Cardiac fibroblast (primary cell): ENCODE results near the gene SPTLC2.

Source experiments
- DNase-seq, 2 donors: peaks; one replicate each; pipeline versions ENCODE4 v3.0.0 to v3.0.0-alpha.2; 2010; ENCODE audit warnings: low read depth in 2 of 2
- H3K4me3 ChIP-seq, 2 donors: replicated peaks in 1 of 2; 1 replicate in 1 of 2; 2 replicates in 1 of 2; pipeline ENCODE4 v1.5.1; 2011; ENCODE audit warnings: low read depth in 2 of 2, low read length in 2 of 2, mild to moderate bottlenecking in 2 of 2, moderate library complexity in 1 of 2
- CTCF ChIP-seq: IDR thresholded peaks from one replicate; pipeline ENCODE4 v1.5.1; 2011; ENCODE audit warnings: low read depth, mild to moderate bottlenecking, low read length, inconsistent platforms

SPTLC2 gene

GRCh38 chr14:77526266-77526665, 90.2 kb downstream of the SPTLC2 start:
- DNase-seq, result no peak
- H3K4me3 ChIP-seq, result no peak overlapping the region
- TF ChIP-seq CTCF, result no peak

GRCh38 chr14:77524536-77524935, 91.9 kb downstream of the SPTLC2 start:
- no peak overlapping the region for H3K4me3 ChIP-seq
- TF ChIP-seq CTCF, result no peak
- DNase-seq, result no peak

GRCh38 chr14:77523109-77523508, 93.3 kb downstream of the SPTLC2 start:
- no peak for TF ChIP-seq CTCF
- no peak overlapping the region for H3K4me3 ChIP-seq
- no peak for DNase-seq

GRCh38 chr14:77520555-77520954, 95.9 kb downstream of the SPTLC2 start:
- no peak for DNase-seq
- TF ChIP-seq CTCF, result no peak
- no peak overlapping the region for H3K4me3 ChIP-seq

- no peak for DNase-seq
- no peak for TF ChIP-seq CTCF
- no peak overlapping the region for H3K4me3 ChIP-seq
Measured at GRCh38 chr14:77516126-77516525, 100.3 kb downstream of the SPTLC2 start.

GRCh38 chr14:77511486-77512162, 104.8 kb downstream of the SPTLC2 start:
- no peak for TF ChIP-seq CTCF
- H3K4me3 ChIP-seq, result no peak overlapping the region
- peak in 1 of 2 donors; percentile 7 for DNase-seq

GRCh38 chr14:77509366-77509765, 107.1 kb downstream of the SPTLC2 start:
- DNase-seq, result no peak
- H3K4me3 ChIP-seq, result no peak overlapping the region
- TF ChIP-seq CTCF, result no peak
